ENCODE measurements around the gene TBXAS1. TPM values are rescaled to one million over a fixed set of nuclear protein-coding genes. Genes with fewer than 3 reads are reported as not detected.

Gene TBXAS1
- total RNA-seq, 1 experiment from 2014 or later: not detected

- Histone ChIP-seq H4K20me1 (ENCODE audit: insufficient read depth, low read depth, low read length) (no peaks in the 10 kb centered on the region), H3K4me2 (ENCODE audit: low read depth, low read length, poor library complexity, severe bottlenecking) (no peak overlapping the region), H3K36me3 (ENCODE audit: insufficient read depth, low read length) (no peaks in the 10 kb centered on the region), H3K4me1 (ENCODE audit: low read length) (no peaks in the 10 kb centered on the region), H3K9ac (ENCODE audit: low read length) (no peak overlapping the region), H3K79me2 (ENCODE audit: low read length) (no peaks in the 10 kb centered on the region), H2AFZ (ENCODE audit: low read length) (no peak overlapping the region), H3K4me3 (ENCODE audit: low read length) (no peak overlapping the region), H3K27me3 (ENCODE audit: low read length) (no peaks in the 10 kb centered on the region), H3K9me2 (replicated peaks; ENCODE audit: insufficient read depth, low read length) (no peaks in the 10 kb centered on the region), H3K27ac (ENCODE audit: low read length) (no peak overlapping the region), H3K9me3 (ENCODE audit: low read length) (no peaks in the 10 kb centered on the region)
- no peak for DNase-seq
These were observed 215.2 kb downstream of the TBXAS1 start for GRCh38 chr7:140044251-140044650.

- no peaks in the 10 kb centered on the region for H3K27me3 ChIP-seq (ENCODE audit: low read length)
- no peak overlapping the region for H3K9ac ChIP-seq (ENCODE audit: low read length)
- H3K9me3 ChIP-seq (ENCODE audit: low read length): no peaks in the 10 kb centered on the region
- H3K36me3 ChIP-seq (ENCODE audit: insufficient read depth, low read length): no peaks in the 10 kb centered on the region
- H3K4me1 ChIP-seq (ENCODE audit: low read length): no peaks in the 10 kb centered on the region
- H3K4me3 ChIP-seq (ENCODE audit: low read length): no peak overlapping the region
- no peak for DNase-seq
- no peak overlapping the region for H3K4me2 ChIP-seq (ENCODE audit: low read depth, low read length, poor library complexity, severe bottlenecking)
- H3K27ac ChIP-seq (ENCODE audit: low read length): no peak overlapping the region
- H3K9me2 ChIP-seq (replicated peaks; ENCODE audit: insufficient read depth, low read length): no peaks in the 10 kb centered on the region
- H3K79me2 ChIP-seq (ENCODE audit: low read length): no peaks in the 10 kb centered on the region
- no peaks in the 10 kb centered on the region for H4K20me1 ChIP-seq (ENCODE audit: insufficient read depth, low read depth, low read length)
- H2AFZ ChIP-seq (ENCODE audit: low read length): no peak overlapping the region
These were observed 216.6 kb downstream of the TBXAS1 start for GRCh38 chr7:140045697-140046096.

- Histone ChIP-seq H4K20me1 (ENCODE audit: insufficient read depth, low read depth, low read length) (no peaks in the 10 kb centered on the region), H3K36me3 (ENCODE audit: insufficient read depth, low read length) (no peaks in the 10 kb centered on the region), H3K9ac (ENCODE audit: low read length) (no peak overlapping the region), H2AFZ (ENCODE audit: low read length) (no peak overlapping the region), H3K4me2 (ENCODE audit: low read depth, low read length, poor library complexity, severe bottlenecking) (no peak overlapping the region), H3K27me3 (ENCODE audit: low read length) (no peaks in the 10 kb centered on the region), H3K9me3 (ENCODE audit: low read length) (no peaks in the 10 kb centered on the region), H3K79me2 (ENCODE audit: low read length) (no peaks in the 10 kb centered on the region), H3K27ac (ENCODE audit: low read length) (no peak overlapping the region), H3K9me2 (replicated peaks; ENCODE audit: insufficient read depth, low read length) (no peaks in the 10 kb centered on the region), H3K4me1 (ENCODE audit: low read length) (no peaks in the 10 kb centered on the region), H3K4me3 (ENCODE audit: low read length) (no peak overlapping the region)
- DNase-seq: no peak
These were observed 218.1 kb downstream of the TBXAS1 start for GRCh38 chr7:140047197-140047596.

- Histone ChIP-seq H3K27ac (ENCODE audit: low read length) (no peak overlapping the region), H3K79me2 (ENCODE audit: low read length) (no peaks in the 10 kb centered on the region), H4K20me1 (ENCODE audit: insufficient read depth, low read depth, low read length) (no peaks in the 10 kb centered on the region), H3K9me3 (ENCODE audit: low read length) (no peaks in the 10 kb centered on the region), H3K9me2 (replicated peaks; ENCODE audit: insufficient read depth, low read length) (no peaks in the 10 kb centered on the region), H3K4me2 (ENCODE audit: low read depth, low read length, poor library complexity, severe bottlenecking) (no peak overlapping the region), H3K4me1 (ENCODE audit: low read length) (no peaks in the 10 kb centered on the region), H3K4me3 (ENCODE audit: low read length) (no peak overlapping the region), H3K9ac (ENCODE audit: low read length) (no peak overlapping the region), H2AFZ (ENCODE audit: low read length) (no peak overlapping the region), H3K36me3 (ENCODE audit: insufficient read depth, low read length) (peaks cover 1% of the 10 kb centered on the region; the same call in 1 of the 2 replicates), H3K27me3 (ENCODE audit: low read length) (no peaks in the 10 kb centered on the region)
- DNase-seq: no peak
These were observed 219.1 kb downstream of the TBXAS1 start for GRCh38 chr7:140048138-140048537.

GRCh38 chr7:140048989-140049338 lies 219.9 kb downstream of the TBXAS1 start:
- H3K4me1 ChIP-seq (ENCODE audit: low read length): peaks cover 3% of the 10 kb centered on the region
- no peaks in the 10 kb centered on the region for H3K27me3 ChIP-seq (ENCODE audit: low read length)
- no peaks in the 10 kb centered on the region for H3K9me2 ChIP-seq (replicated peaks; ENCODE audit: insufficient read depth, low read length)
- H3K4me3 ChIP-seq (ENCODE audit: low read length): no peak overlapping the region
- H3K9me3 ChIP-seq (ENCODE audit: low read length): no peaks in the 10 kb centered on the region
- H3K79me2 ChIP-seq (ENCODE audit: low read length): no peaks in the 10 kb centered on the region
- no peak overlapping the region for H3K9ac ChIP-seq (ENCODE audit: low read length)
- H2AFZ ChIP-seq (ENCODE audit: low read length): no peak overlapping the region
- H3K36me3 ChIP-seq (ENCODE audit: insufficient read depth, low read length): peaks cover 8% of the 10 kb centered on the region; the same call in 1 of the 2 replicates
- no peak for DNase-seq
- H3K4me2 ChIP-seq (ENCODE audit: low read depth, low read length, poor library complexity, severe bottlenecking): no peak overlapping the region
- no peak overlapping the region for H3K27ac ChIP-seq (ENCODE audit: low read length)
- H4K20me1 ChIP-seq (ENCODE audit: insufficient read depth, low read depth, low read length): no peaks in the 10 kb centered on the region

GRCh38 chr7:140049339-140050024 lies 220.4 kb downstream of the TBXAS1 start:
- Histone ChIP-seq H3K36me3 (ENCODE audit: insufficient read depth, low read length) (peaks cover 8% of the 10 kb centered on the region; the same call in 1 of the 2 replicates), H3K9me3 (ENCODE audit: low read length) (no peaks in the 10 kb centered on the region), H3K4me2 (ENCODE audit: low read depth, low read length, poor library complexity, severe bottlenecking) (no peak overlapping the region), H3K9ac (ENCODE audit: low read length) (no peak overlapping the region), H3K27me3 (ENCODE audit: low read length) (no peaks in the 10 kb centered on the region), H3K4me3 (ENCODE audit: low read length) (no peak overlapping the region), H3K27ac (ENCODE audit: low read length) (no peak overlapping the region), H3K4me1 (ENCODE audit: low read length) (peaks cover 6% of the 10 kb centered on the region), H2AFZ (ENCODE audit: low read length) (no peak overlapping the region), H3K9me2 (replicated peaks; ENCODE audit: insufficient read depth, low read length) (no peaks in the 10 kb centered on the region), H3K79me2 (ENCODE audit: low read length) (no peaks in the 10 kb centered on the region), H4K20me1 (ENCODE audit: insufficient read depth, low read depth, low read length) (no peaks in the 10 kb centered on the region)
- no peak for DNase-seq

GRCh38 chr7:140050100-140050499 lies 221.0 kb downstream of the TBXAS1 start:
- DNase-seq: no peak
- Histone ChIP-seq H3K27ac (ENCODE audit: low read length) (no peak overlapping the region), H3K9ac (ENCODE audit: low read length) (no peak overlapping the region), H4K20me1 (ENCODE audit: insufficient read depth, low read depth, low read length) (no peaks in the 10 kb centered on the region), H2AFZ (ENCODE audit: low read length) (no peak overlapping the region), H3K4me1 (ENCODE audit: low read length) (peaks cover 6% of the 10 kb centered on the region), H3K9me3 (ENCODE audit: low read length) (no peaks in the 10 kb centered on the region), H3K27me3 (ENCODE audit: low read length) (no peaks in the 10 kb centered on the region), H3K4me2 (ENCODE audit: low read depth, low read length, poor library complexity, severe bottlenecking) (no peak overlapping the region), H3K79me2 (ENCODE audit: low read length) (no peaks in the 10 kb centered on the region), H3K36me3 (ENCODE audit: insufficient read depth, low read length) (peaks cover 8% of the 10 kb centered on the region; the same call in 1 of the 2 replicates), H3K9me2 (replicated peaks; ENCODE audit: insufficient read depth, low read length) (no peaks in the 10 kb centered on the region), H3K4me3 (ENCODE audit: low read length) (no peak overlapping the region)

- H3K27ac ChIP-seq (ENCODE audit: low read length): no peak overlapping the region
- no peaks in the 10 kb centered on the region for H4K20me1 ChIP-seq (ENCODE audit: insufficient read depth, low read depth, low read length)
These were observed 222.8 kb downstream of the TBXAS1 start for GRCh38 chr7:140051820-140052219.

More at GRCh38 chr7:140051820-140052219, 222.8 kb downstream of the TBXAS1 start:
- Histone ChIP-seq H3K4me1 (ENCODE audit: low read length) (peaks cover 9% of the 10 kb centered on the region), H3K4me3 (ENCODE audit: low read length) (no peak overlapping the region), H3K27me3 (ENCODE audit: low read length) (no peaks in the 10 kb centered on the region), H3K4me2 (ENCODE audit: low read depth, low read length, poor library complexity, severe bottlenecking) (no peak overlapping the region), H3K9me3 (ENCODE audit: low read length) (no peaks in the 10 kb centered on the region), H3K9ac (ENCODE audit: low read length) (no peak overlapping the region), H3K9me2 (replicated peaks; ENCODE audit: insufficient read depth, low read length) (no peaks in the 10 kb centered on the region), H3K36me3 (ENCODE audit: insufficient read depth, low read length) (peaks cover 8% of the 10 kb centered on the region; the same call in 1 of the 2 replicates), H3K79me2 (ENCODE audit: low read length) (no peaks in the 10 kb centered on the region), H2AFZ (ENCODE audit: low read length) (no peak overlapping the region)
- DNase-seq: no peak

Data from Karpas-422 (cell line).